HepG2 (cell line): ENCODE data around the gene GMEB2. TPM values are rescaled to one million over a fixed set of nuclear protein-coding genes. Genes with fewer than 3 reads are reported as not detected.

Experiments used
- ATAC-seq: fragments of 200-7000 bp; cut with Tn5 transposase; 3 replicates; pipeline ENCODE4 v1.9.1; 2020; ENCODE audit warnings: mild to moderate bottlenecking, moderate library complexity
- BruUV-seq: library from RNA; stranded (reverse); fragments of 400-500 nt; replicated peaks from 2 replicates; lab custom pipeline; 2021; lab: Mats Ljungman, UMichigan
- CTCF ChIA-PET: fragments of 300-600 bp; formaldehyde crosslinking; extraction: SDS; loops from one replicate; lab custom pipeline; 2021; ENCODE audit warnings: low total read pairs, inconsistent platforms, low intra/inter-chr PET ratio; lab: Yijun Ruan, JAX
- POLR2A ChIA-PET: fragments of 350-600 bp; sonication (Branson Sonifier 250); formaldehyde crosslinking; loops from one replicate; lab custom pipeline; 2020; ENCODE audit warnings: antibody characterized with exemption, inconsistent platforms; lab: Yijun Ruan, JAX
- DNase-seq: peaks from one replicate; pipeline ENCODE4 v3.0.0-alpha.2; 2015; ENCODE audit warnings: low spot score
- FAIRE-seq: peaks from 3 replicates; lab custom pipeline; 2011; peaks lifted over from hg19 to GRCh38; lab: Jason Lieb, UNC
- H2AFZ ChIP-seq: one replicate; pipeline ENCODE4 v1.6.1; 2011; ENCODE audit warnings: low read length, inconsistent platforms
- H3K27ac ChIP-seq: fragments of 300-600 bp; 3 replicates; pipeline ENCODE4 v1.8.0; 2011; ENCODE audit warnings: mixed run types, mild to moderate bottlenecking, mixed read lengths, low read length, inconsistent platforms; ENCODE audit not compliant: insufficient read depth; ENCODE audit errors: extremely low read length
- H3K27me3 ChIP-seq, 2 experiments: fragments of 200-600 bp in 1 of 2; 2 replicates in 1 of 2; 3 replicates in 1 of 2; pipeline versions ENCODE4 v1.6.0 to v1.8.0; 2011; ENCODE audit warnings: low read length in 2 of 2, mild to moderate bottlenecking in 2 of 2, moderate library complexity in 2 of 2, inconsistent platforms in 1 of 2; ENCODE audit not compliant: insufficient read depth in 2 of 2, control insufficient read depth in 1 of 2
- H3K36me3 ChIP-seq, 2 experiments: fragments of 200-600 bp in 1 of 2; replicated peaks in 1 of 2; 2 replicates in 1 of 2; 3 replicates in 1 of 2; pipeline versions ENCODE4 v1.5.1 to v1.8.0; 2011; ENCODE audit warnings: low read length in 2 of 2, inconsistent platforms in 1 of 2; ENCODE audit not compliant: insufficient read depth in 2 of 2, control insufficient read depth in 1 of 2
- H3K4me1 ChIP-seq: 2 replicates; pipeline ENCODE4 v1.5.1; 2012; ENCODE audit warnings: low read length, inconsistent platforms; ENCODE audit not compliant: insufficient read depth
- H3K4me2 ChIP-seq: 2 replicates; pipeline ENCODE4 v1.6.0; 2011; ENCODE audit warnings: low read depth, low read length, inconsistent platforms
- H3K4me3 ChIP-seq, 3 experiments: fragments of 200-600 bp in 1 of 3; sonication (generic), shearing (Covaris generic) in 1 of 3; replicated peaks in 1 of 3; 2 replicates each; pipeline ENCODE4 v1.5.1; 2011 to 2016; ENCODE audit warnings: low read length in 3 of 3, inconsistent platforms in 2 of 3, low read depth in 2 of 3, mild to moderate bottlenecking in 2 of 3, control low read depth in 1 of 3, mixed read lengths in 1 of 3; ENCODE audit not compliant: insufficient read depth in 1 of 3
- H3K79me2 ChIP-seq: one replicate; pipeline ENCODE4 v1.6.1; 2011; ENCODE audit warnings: low read length, inconsistent platforms; ENCODE audit not compliant: insufficient read depth
- H3K9ac ChIP-seq: 2 replicates; pipeline ENCODE4 v1.6.0; 2011; ENCODE audit warnings: mild to moderate bottlenecking, low read depth, low read length, inconsistent platforms; ENCODE audit not compliant: insufficient read depth
- H3K9me3 ChIP-seq: 2 replicates; pipeline ENCODE4 v1.5.1; 2012; ENCODE audit warnings: mild to moderate bottlenecking, low read length
- H4K20me1 ChIP-seq: 2 replicates; pipeline ENCODE4 v1.6.0; 2011; ENCODE audit warnings: inconsistent platforms, mild to moderate bottlenecking, low read length, moderate library complexity; ENCODE audit not compliant: insufficient read depth
- GABPB1 ChIP-seq: IDR thresholded peaks from 2 replicates; pipeline ENCODE4 v1.6.1; 2016; ENCODE audit warnings: mild to moderate bottlenecking, missing genetic modification reagents, moderate library complexity, missing compliant biosample characterization
- GPN1 ChIP-seq: sonication (generic); formaldehyde crosslinking; IDR thresholded peaks from 2 replicates; pipeline ENCODE4 v1.5.1; 2020; ENCODE audit warnings: missing genetic modification reagents, borderline replicate concordance
- HNF1B ChIP-seq: sonication (generic); formaldehyde crosslinking; IDR thresholded peaks from 2 replicates; pipeline ENCODE4 v1.5.1; 2020; ENCODE audit warnings: mild to moderate bottlenecking, moderate library complexity, missing genetic modification reagents
- HNF4A ChIP-seq: sonication (generic); formaldehyde crosslinking; IDR thresholded peaks from 2 replicates; pipeline ENCODE4 v1.4.0; 2020; ENCODE audit warnings: missing genetic modification reagents
- MEIS1 ChIP-seq: sonication (generic); formaldehyde crosslinking; IDR thresholded peaks from 2 replicates; pipeline ENCODE4 v1.9.0; 2021; ENCODE audit warnings: mild to moderate bottlenecking, missing genetic modification reagents, moderate library complexity, borderline replicate concordance
- SMARCE1 ChIP-seq: fragments of 450-650 bp; IDR thresholded peaks from 2 replicates; pipeline ENCODE4 v1.6.1; 2017; ENCODE audit warnings: borderline replicate concordance
- ZBED4 ChIP-seq: sonication (generic); formaldehyde crosslinking; IDR thresholded peaks from 2 replicates; pipeline ENCODE4 v1.4.0; 2020; ENCODE audit warnings: missing genetic modification reagents, borderline replicate concordance
- ZNF160 ChIP-seq: sonication (generic); formaldehyde crosslinking; IDR thresholded peaks from 2 replicates; pipeline ENCODE4 v1.8.0; 2022; ENCODE audit warnings: mild to moderate bottlenecking, inconsistent platforms, missing genetic modification reagents
- ZNF274 ChIP-seq: sonication (generic); formaldehyde crosslinking; IDR thresholded peaks from 2 replicates; pipeline ENCODE4 v1.5.1; 2020; ENCODE audit warnings: mild to moderate bottlenecking, missing genetic modification reagents
- ZNF414 ChIP-seq: sonication (generic); formaldehyde crosslinking; IDR thresholded peaks from 2 replicates; pipeline ENCODE4 v1.5.0; 2020; ENCODE audit warnings: missing genetic modification reagents
- ZNF607 ChIP-seq: sonication (generic); formaldehyde crosslinking; IDR thresholded peaks from 2 replicates; pipeline ENCODE4 v1.5.1; 2020; ENCODE audit warnings: missing genetic modification reagents, mild to moderate bottlenecking, borderline replicate concordance
- ZNF687 ChIP-seq: sonication (generic); formaldehyde crosslinking; IDR thresholded peaks from 2 replicates; pipeline ENCODE4 v1.5.1; 2020; ENCODE audit warnings: mild to moderate bottlenecking, missing genetic modification reagents, moderate library complexity
- WGBS: methylation state at CpG from one replicate; pipeline ENCODE4 v1.1.6; 2017; ENCODE audit warnings: low lambda C conversion rate; 5-methylcytosine and 5-hydroxymethylcytosine counted together
- in situ Hi-C: cut with HindIII; loops from 2 replicates; pipeline ENCODE4 v1.10.0; 2017; ENCODE audit warnings: low pct_unique_long_range_greater_than_20kb; ENCODE audit not compliant: extremely low pct_ligation_motif_present
- intact Hi-C: fragments of 100-400 bp; cut with micrococcal nuclease; formaldehyde crosslinking; loops from one replicate; pipeline ENCODE4 v1.10.0; 2022; ENCODE audit not compliant: unreplicated experiment
- polyA plus RNA-seq, 8 experiments: library from polyadenylated mRNA; depleted of rRNA in 3 of 8; stranded (reverse) in 7 of 8; unstranded in 1 of 8; fragments of >200 nt; fragmentation: Illumina TruSeq in 4 of 8; extraction: Trizol in 4 of 8; gene quantifications; 2 replicates each; pipeline versions ENCODE4 v1.2.1 to v1.2.3, GENCODE V29; 2011 to 2016; ENCODE audit warnings: low read depth in 4 of 8, missing spikeins in 1 of 8, mixed read lengths in 1 of 8; ENCODE audit not compliant: insufficient read depth in 1 of 8
- total RNA-seq, 5 experiments: library from RNA; depleted of rRNA; stranded (reverse); fragments of >200 nt; fragmentation: Illumina TruSeq; extraction: Trizol; gene quantifications; 2 replicates each; pipeline ENCODE4 v1.2.3, GENCODE V29; 2016; ENCODE audit warnings: low read depth in 1 of 5

GMEB2 gene
- total and polyA plus RNA-seq, 2 of the 13 experiments (the other 11 are each of a cell fraction or from before 2014, with no cell fraction given), result 10.6 to 12.4 TPM

GRCh38 chr20:63557481-63557891 is 69.4 kb downstream of the GMEB2 start:
- no TSS peak for BruUV-seq
- Histone ChIP-seq H3K4me3 (peak overlapping the region in 1 of 3 experiments; percentile 30; a peak in 1 of 6 replicates), H3K27me3 (peaks cover 9 to 22% of the 10 kb centered on the region in 2 experiments; a peak in 3 of 5 replicates), H3K9me3 (no peaks in the 10 kb centered on the region), H3K4me1 (peaks cover 33% of the 10 kb centered on the region), H3K36me3 (no peaks in the 10 kb centered on the region; a peak in 1 of 5 replicates), H3K9ac (no peak overlapping the region), H4K20me1 (no peaks in the 10 kb centered on the region; the same call in 1 of the 2 replicates), H2AFZ (no peak overlapping the region), H3K4me2 (peak overlapping the region; percentile 58), H3K27ac (no peak overlapping the region), H3K79me2 (no peaks in the 10 kb centered on the region)
- in situ Hi-C loops, result no loop called here
- WGBS, result 42% methylated on average over 16 of the region's 19 CpGs
- POLR2A ChIA-PET, result interaction anchor here (1.3 to 1.6 kb wide), 3 partner anchors 11 to 20 kb away, joined by 3 to 7 read pairs (median 6); partner anchors contain the start of genes HELZ2 and PTK6
- CTCF ChIA-PET, result no interaction called here
- DNase-seq (no peak), FAIRE-seq (no peak), ATAC-seq (peak; percentile 49)
- intact Hi-C loops, result no loop called here
- TF ChIP-seq ZNF160, result peak; percentile 36; the same call in 1 of the 2 replicates
- peak; percentile 57; the same call in 1 of the 2 replicates for TF ChIP-seq MEIS1 (CRISPR knock-in tag)
- 0 out of 2 replicates have a peak, but pooled peaks have one; percentile 43 for TF ChIP-seq ZNF607 (CRISPR knock-in tag)
- TF ChIP-seq SMARCE1, result no peak
- TF ChIP-seq ZNF687 (CRISPR knock-in tag), result peak; percentile 68
- 0 out of 2 replicates have a peak, but pooled peaks have one; percentile 38 for TF ChIP-seq ZNF414
- TF ChIP-seq GABPB1 (CRISPR knock-in tag), result peak; percentile 35; the same call in 1 of the 2 replicates
- no peak for TF ChIP-seq ZBED4 (CRISPR knock-in tag)
- peak; percentile 89 for TF ChIP-seq HNF4A (CRISPR knock-in tag)
- peak; percentile 37; the same call in 1 of the 2 replicates for TF ChIP-seq ZNF274 (CRISPR knock-in tag)
- TF ChIP-seq GPN1 (CRISPR knock-in tag), result no peak
- TF ChIP-seq HNF1B, result 0 out of 2 replicates have a peak, but pooled peaks have one; percentile 9
